Cardiac fibroblast (primary cell): ENCODE measurements around the gene IRAK1.
A peak's percentile ranks its signal among the peaks of the same experiment; 100 is the strongest.

Experiments used
- DNase-seq, 2 donors: peaks; one replicate each; pipeline versions ENCODE4 v3.0.0 to v3.0.0-alpha.2; 2010; ENCODE audit warnings: low read depth in 2 of 2
- H3K4me3 ChIP-seq, 2 donors: replicated peaks in 1 of 2; 1 replicate in 1 of 2; 2 replicates in 1 of 2; pipeline ENCODE4 v1.5.1; 2011; ENCODE audit warnings: low read depth in 2 of 2, low read length in 2 of 2, mild to moderate bottlenecking in 2 of 2, moderate library complexity in 1 of 2
- CTCF ChIP-seq: IDR thresholded peaks from one replicate; pipeline ENCODE4 v1.5.1; 2011; ENCODE audit warnings: low read depth, mild to moderate bottlenecking, low read length, inconsistent platforms

Gene IRAK1

GRCh38 chrX:154015581-154016264 lies 4.0 kb downstream of the IRAK1 start:
- no peak overlapping the region for H3K4me3 ChIP-seq
- DNase-seq, result no peak
- TF ChIP-seq CTCF, result no peak

GRCh38 chrX:154014429-154015380 lies 5.0 kb downstream of the IRAK1 start:
- DNase-seq, result no peak
- no peak for TF ChIP-seq CTCF

DNA sequence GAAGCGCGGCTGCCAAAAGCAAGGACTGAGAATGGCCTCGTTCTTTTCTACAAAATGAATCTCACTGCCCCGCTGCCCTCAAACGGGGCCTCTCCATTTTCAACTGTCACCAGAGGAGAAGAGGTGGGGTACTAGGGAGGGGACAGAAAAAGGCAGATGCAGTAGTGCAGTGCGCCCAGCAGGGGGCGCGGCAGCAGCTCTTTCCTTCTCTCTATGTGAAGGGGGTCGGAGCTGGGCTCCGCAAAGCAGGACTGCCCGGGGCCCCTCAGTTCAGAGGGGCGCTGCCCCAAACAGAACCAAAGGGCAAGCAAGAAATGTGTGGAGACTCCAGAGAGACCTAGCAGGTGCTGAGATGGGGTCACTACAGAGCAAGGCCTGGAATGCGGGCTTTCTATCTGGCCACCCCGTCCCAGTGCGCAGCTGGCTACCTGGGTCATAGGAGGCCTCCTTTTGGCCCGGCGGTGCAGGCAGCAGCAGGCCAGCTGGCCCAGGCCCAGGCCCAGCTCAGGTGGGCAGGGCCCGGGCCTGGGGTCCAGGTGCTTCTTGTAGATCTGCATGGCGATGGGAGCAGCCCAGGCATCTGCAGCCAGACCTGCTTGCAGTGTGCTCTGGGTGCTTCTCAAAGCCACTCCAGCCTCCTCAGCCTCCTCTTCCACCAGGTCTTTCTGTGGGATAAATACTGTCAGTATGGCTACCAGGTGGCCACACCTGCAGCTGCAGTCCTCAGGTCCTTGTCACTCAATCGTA lies 5.9 kb downstream of the IRAK1 start:
- peak; percentile 33 to 45 for DNase-seq
- no peak overlapping the region for H3K4me3 ChIP-seq
- peak; percentile 78 for TF ChIP-seq CTCF

More at GRCh38 chrX:154014429-154015380, 5.0 kb downstream of the IRAK1 start:
- H3K4me3 ChIP-seq, result no peak overlapping the region

- no peak overlapping the region for H3K4me3 ChIP-seq
- no peak for TF ChIP-seq CTCF
- no peak for DNase-seq
Observed at GRCh38 chrX:154013001-154013421, 6.7 kb downstream of the IRAK1 start.

DNA sequence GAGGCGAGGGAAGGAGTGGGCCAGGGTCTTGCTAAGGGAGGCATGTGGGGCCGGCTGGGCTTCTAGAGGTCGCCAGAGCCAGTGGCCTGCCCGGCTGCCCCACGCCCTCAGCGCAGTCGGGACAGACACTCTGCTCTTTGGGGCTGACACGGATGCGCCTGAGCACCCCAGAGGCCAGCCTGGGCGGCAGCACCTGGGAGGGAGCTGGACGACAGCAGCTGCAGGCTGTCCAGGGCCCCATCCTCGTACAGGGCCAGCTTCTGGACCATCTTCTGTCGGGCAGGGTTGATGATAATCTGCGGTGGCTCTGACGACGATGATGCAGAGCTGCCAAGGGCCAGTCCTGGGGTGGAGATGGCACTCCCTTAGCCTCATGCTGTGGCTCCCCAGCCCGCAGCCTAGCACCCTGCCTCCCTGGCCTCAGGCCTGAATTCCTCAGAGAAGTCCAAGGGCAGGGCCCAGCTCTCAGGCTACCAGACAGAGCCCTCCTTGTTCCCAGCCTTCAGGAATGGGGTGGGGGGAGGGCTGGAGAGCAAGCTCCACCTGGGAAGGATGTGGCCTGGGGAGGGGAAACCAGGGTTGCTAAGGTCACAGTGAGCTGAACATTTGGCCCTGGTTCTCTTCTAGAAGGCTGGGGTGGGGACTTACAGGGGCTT lies 7.2 kb downstream of the IRAK1 start:
- no peak for TF ChIP-seq CTCF
- DNase-seq, result peak in 1 of 2 donors; percentile 29
- no peak overlapping the region for H3K4me3 ChIP-seq
